ENCODE results near the gene NADSYN1.

Gene NADSYN1

DNA sequence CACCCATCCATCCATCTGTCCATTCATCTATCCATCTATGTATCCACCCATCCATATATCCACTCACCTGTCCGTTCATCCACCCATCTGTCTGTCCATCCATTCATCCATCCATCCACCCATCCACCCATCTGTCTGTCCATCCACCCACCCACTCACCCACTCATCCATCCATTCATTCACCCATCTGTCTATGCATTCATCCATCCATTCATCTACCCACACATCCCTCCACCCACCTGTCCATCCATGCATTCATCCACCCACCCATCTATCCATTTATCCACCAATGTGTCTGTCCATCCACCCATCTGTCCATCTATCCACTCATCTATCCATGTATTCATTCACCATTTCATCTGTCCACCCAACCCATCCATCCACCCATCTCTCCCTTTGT, 33.3 kb downstream of the NADSYN1 start:
- TF ChIP-seq EP300 (IDR thresholded peaks at IDR 0.05; ENCODE audit: borderline replicate concordance) (no peak), RAD21 (IDR thresholded peaks at IDR 0.05; ENCODE audit: low read depth) (no peak), YY1 (IDR thresholded peaks at IDR 0.05; ENCODE audit: low read depth) (no peak), ZBTB7A (IDR thresholded peaks at IDR 0.05; ENCODE audit: low read depth) (no peak), FOXM1 (IDR thresholded peaks at IDR 0.05; ENCODE audit: borderline replicate concordance, low read depth) (no peak), TEAD4 (IDR thresholded peaks at IDR 0.05) (no peak), CREB1 (IDR thresholded peaks at IDR 0.05; ENCODE audit: low read depth) (no peak), CEBPB (IDR thresholded peaks at IDR 0.05) (no peak), TAF1 (IDR thresholded peaks at IDR 0.05; ENCODE audit: low read depth) (no peak), NFIC (IDR thresholded peaks at IDR 0.05) (no peak), EGR1 (IDR thresholded peaks at IDR 0.05) (no peak), TCF12 (IDR thresholded peaks at IDR 0.05; ENCODE audit: low read depth) (no peak)
- TF ChIP-seq, protein P1, sequence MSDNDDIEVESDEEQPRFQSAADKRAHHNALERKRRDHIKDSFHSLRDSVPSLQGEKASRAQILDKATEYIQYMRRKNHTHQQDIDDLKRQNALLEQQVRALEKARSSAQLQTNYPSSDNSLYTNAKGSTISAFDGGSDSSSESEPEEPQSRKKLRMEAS (IDR thresholded peaks at IDR 0.05) = no peak
- TF ChIP-seq, protein P2, sequence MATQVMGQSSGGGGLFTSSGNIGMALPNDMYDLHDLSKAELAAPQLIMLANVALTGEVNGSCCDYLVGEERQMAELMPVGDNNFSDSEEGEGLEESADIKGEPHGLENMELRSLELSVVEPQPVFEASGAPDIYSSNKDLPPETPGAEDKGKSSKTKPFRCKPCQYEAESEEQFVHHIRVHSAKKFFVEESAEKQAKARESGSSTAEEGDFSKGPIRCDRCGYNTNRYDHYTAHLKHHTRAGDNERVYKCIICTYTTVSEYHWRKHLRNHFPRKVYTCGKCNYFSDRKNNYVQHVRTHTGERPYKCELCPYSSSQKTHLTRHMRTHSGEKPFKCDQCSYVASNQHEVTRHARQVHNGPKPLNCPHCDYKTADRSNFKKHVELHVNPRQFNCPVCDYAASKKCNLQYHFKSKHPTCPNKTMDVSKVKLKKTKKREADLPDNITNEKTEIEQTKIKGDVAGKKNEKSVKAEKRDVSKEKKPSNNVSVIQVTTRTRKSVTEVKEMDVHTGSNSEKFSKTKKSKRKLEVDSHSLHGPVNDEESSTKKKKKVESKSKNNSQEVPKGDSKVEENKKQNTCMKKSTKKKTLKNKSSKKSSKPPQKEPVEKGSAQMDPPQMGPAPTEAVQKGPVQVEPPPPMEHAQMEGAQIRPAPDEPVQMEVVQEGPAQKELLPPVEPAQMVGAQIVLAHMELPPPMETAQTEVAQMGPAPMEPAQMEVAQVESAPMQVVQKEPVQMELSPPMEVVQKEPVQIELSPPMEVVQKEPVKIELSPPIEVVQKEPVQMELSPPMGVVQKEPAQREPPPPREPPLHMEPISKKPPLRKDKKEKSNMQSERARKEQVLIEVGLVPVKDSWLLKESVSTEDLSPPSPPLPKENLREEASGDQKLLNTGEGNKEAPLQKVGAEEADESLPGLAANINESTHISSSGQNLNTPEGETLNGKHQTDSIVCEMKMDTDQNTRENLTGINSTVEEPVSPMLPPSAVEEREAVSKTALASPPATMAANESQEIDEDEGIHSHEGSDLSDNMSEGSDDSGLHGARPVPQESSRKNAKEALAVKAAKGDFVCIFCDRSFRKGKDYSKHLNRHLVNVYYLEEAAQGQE (IDR thresholded peaks at IDR 0.05; ENCODE audit: low read depth) = no peak

DNA sequence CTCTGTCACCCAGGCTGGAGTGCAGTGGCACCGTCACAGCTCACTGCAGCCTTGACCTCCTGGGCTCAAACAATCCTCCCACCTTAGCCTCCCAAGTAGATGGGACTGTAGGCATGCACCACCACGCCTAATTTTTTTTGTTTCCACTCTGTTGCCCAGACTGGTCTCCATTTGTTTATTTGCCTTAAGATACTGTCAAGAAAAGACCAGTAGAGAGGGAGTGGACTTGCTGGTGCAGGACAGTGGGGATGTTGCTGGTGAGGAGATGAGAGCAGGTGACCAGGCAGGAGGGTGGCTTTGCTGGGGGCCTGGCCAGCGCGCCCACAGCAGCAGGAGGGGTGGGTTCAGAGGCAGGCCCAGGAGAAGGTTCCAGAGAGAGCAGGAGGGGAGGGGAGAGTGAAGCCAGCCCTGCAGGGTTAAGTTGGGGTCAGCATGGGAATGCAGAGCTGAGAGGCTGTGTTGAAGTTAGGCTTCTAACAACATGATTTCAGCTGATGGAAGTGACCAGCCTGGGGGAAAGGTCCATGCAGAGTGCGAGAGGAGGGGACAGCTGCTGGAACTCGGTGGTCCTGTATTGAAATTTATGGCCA, 35.8 kb downstream of the NADSYN1 start:
- TF ChIP-seq CEBPB (IDR thresholded peaks at IDR 0.05) (no peak), USF1 (IDR thresholded peaks at IDR 0.05) (no peak), TEAD4 (IDR thresholded peaks at IDR 0.05) (no peak), EGR1 (IDR thresholded peaks at IDR 0.05) (no peak), NFIC (IDR thresholded peaks at IDR 0.05) (no peak), TCF12 (IDR thresholded peaks at IDR 0.05; ENCODE audit: low read depth) (no peak), FOXM1 (IDR thresholded peaks at IDR 0.05; ENCODE audit: borderline replicate concordance, low read depth) (no peak), YY1 (IDR thresholded peaks at IDR 0.05; ENCODE audit: low read depth) (no peak), TAF1 (IDR thresholded peaks at IDR 0.05; ENCODE audit: low read depth) (no peak)
- TF ChIP-seq, protein P2 (IDR thresholded peaks at IDR 0.05; ENCODE audit: low read depth) = no peak
- TF ChIP-seq, protein P1 (IDR thresholded peaks at IDR 0.05) = no peak

GRCh38 chr11:71489311-71490043, 36.5 kb downstream of the NADSYN1 start:
- TF ChIP-seq TEAD4 (IDR thresholded peaks at IDR 0.05) (no peak), FOXM1 (IDR thresholded peaks at IDR 0.05; ENCODE audit: borderline replicate concordance, low read depth) (no peak), EP300 (IDR thresholded peaks at IDR 0.05; ENCODE audit: borderline replicate concordance) (no peak), CREB1 (IDR thresholded peaks at IDR 0.05; ENCODE audit: low read depth) (no peak), TCF12 (IDR thresholded peaks at IDR 0.05; ENCODE audit: low read depth) (no peak), YY1 (IDR thresholded peaks at IDR 0.05; ENCODE audit: low read depth) (no peak), ZBTB7A (IDR thresholded peaks at IDR 0.05; ENCODE audit: low read depth) (no peak), USF1 (IDR thresholded peaks at IDR 0.05) (no peak), NFIC (IDR thresholded peaks at IDR 0.05) (no peak), EGR1 (IDR thresholded peaks at IDR 0.05) (no peak)
- TF ChIP-seq, protein P2 (IDR thresholded peaks at IDR 0.05; ENCODE audit: low read depth) = no peak
- TF ChIP-seq, protein P1 (IDR thresholded peaks at IDR 0.05) = no peak

Data from Ishikawa (cell line).